ENCODE measurements around the gene ZNF277. TPM values are rescaled to one million over a fixed set of nuclear protein-coding genes. Genes with fewer than 3 reads are reported as not detected.
A peak's percentile ranks its signal among the peaks of the same experiment; 100 is the strongest.

Gene ZNF277
- polyA plus RNA-seq, 2 of the 4 experiments (the other 2 are of a cell fraction): 23.4 to 31.9 TPM

- DNase-seq (ENCODE audit: low read depth in 1 of 2, low spot score in 1 of 2): peak in 1 of 2 experiments; percentile 14
- CTCF ChIA-PET: interaction anchor here (0.6 to 2.6 kb wide), 7 partner anchors 10 to 259 kb away, joined by 3 to 10 read pairs (median 4); no protein-coding TSS in a partner anchor
- Histone ChIP-seq H3K27ac (peak overlapping the region; percentile 87 to 89), H3K9me3 (no peaks in the 10 kb centered on the region), H3K4me1 (peaks cover 36% of the 10 kb centered on the region), H3K4me3 (peak overlapping the region; percentile 89), H3K4me2 (peak overlapping the region; percentile 96)
- FAIRE-seq: no peak
- 3% methylated on average over 14 of the region's 14 CpGs for WGBS (ENCODE audit: missing lambda C conversion rate)
- ATAC-seq: no peak
- POLR2A ChIA-PET: interaction anchor here (0.9 to 1.8 kb wide), 2 partner anchors 12 to 125 kb away, joined by 5 to 6 read pairs; no protein-coding TSS in a partner anchor
- TF ChIP-seq POLR2A (IDR thresholded peaks at IDR 0.05; ENCODE audit: low read length): no peak
- no peak for TF ChIP-seq EHMT2 (IDR thresholded peaks at IDR 0.05; ENCODE audit: low read depth)
- no peak for TF ChIP-seq ZC3H11A (IDR thresholded peaks at IDR 0.05)
- TF ChIP-seq FOSB (CRISPR knock-in tag; IDR thresholded peaks at IDR 0.05): no peak
- no peak for TF ChIP-seq HOXA7 (CRISPR knock-in tag; IDR thresholded peaks at IDR 0.05)
- TF ChIP-seq EHF (CRISPR knock-in tag; IDR thresholded peaks at IDR 0.05): no peak
These were observed 1.8 kb upstream of the ZNF277 start for GRCh38 chr7:112204499-112205342.

DNA sequence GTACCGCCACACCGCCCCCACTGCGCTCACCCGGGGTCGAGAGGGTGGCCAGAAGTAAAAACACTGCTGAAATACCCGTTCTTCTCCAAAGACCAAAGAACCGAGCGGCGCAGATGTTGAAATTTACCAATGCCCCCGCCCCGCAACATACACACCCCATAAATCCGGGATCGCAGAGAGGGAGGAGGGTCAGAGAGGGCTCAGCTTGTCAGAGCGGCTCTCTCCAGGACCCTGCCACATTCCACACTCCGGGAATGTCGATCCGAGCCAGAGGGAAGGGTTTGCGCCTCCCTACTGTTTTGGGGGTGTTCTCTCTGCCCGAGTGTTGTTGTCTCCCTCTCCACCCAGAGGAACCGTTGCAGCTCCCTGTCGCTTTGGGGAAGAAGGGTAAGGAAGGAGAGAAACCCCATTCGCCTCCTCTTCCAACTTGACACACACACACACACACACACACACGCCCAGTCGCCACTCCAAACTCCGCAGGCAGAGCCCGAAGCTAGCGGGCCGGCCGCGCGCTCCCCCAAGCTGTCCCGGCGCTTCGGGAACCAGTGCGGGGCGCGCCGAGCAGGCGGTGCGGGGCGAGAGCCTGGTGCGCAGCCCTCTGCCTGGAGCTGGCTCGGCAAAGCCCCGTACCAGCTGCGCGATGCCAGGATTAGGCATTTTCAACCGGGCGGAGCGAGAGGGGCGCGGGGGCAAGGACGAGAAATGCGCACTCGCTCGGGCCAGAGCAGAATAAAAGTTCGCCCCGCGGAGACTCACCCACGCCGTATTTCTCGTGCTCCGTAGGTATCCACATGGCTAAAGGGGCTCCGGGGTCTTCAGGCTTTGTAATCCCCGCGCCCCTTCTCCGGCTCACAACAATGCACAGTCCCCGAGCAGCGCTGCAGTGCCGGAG lies 905 bp upstream of the ZNF277 start:
- ChIA-PET POLR2A (interaction anchor here (0.6 to 1.8 kb wide), 4 partner anchors 13 to 245 kb away, joined by 3 to 6 read pairs (median 6); partner anchors contain the start of gene IFRD1), CTCF (interaction anchor here (0.7 to 2.6 kb wide), 7 partner anchors 20 to 455 kb away, joined by 3 to 10 read pairs (median 3); no protein-coding TSS in a partner anchor)
- TF ChIP-seq RAD21 (conservative IDR thresholded peaks at IDR 0.05 in 1 of 2, IDR thresholded peaks at IDR 0.05 in 1 of 2) (peak in 1 of 2 experiments; percentile 4; a peak in 1 of 5 replicates), GATA3 (IDR thresholded peaks at IDR 0.05; ENCODE audit: borderline replicate concordance) (peak; percentile 2; the same call in 1 of the 2 replicates), PHF8 (IDR thresholded peaks at IDR 0.05; ENCODE audit: borderline replicate concordance, low read depth) (peak; percentile 25; the same call in 1 of the 2 replicates), SMC3 (IDR thresholded peaks at IDR 0.05) (0 out of 3 replicates have a peak, but pooled peaks have one; percentile 5), HEYL (CRISPR knock-in tag; IDR thresholded peaks at IDR 0.05) (no peak)
- Histone ChIP-seq H3K9me3 (no peaks in the 10 kb centered on the region), H3K27ac (peak overlapping the region; percentile 87 to 89), H3K4me3 (peak overlapping the region; percentile 89), H3K4me2 (peak overlapping the region; percentile 96), H3K4me1 (peaks cover 32% of the 10 kb centered on the region)
- 5% methylated on average over 41 of the region's 69 CpGs for WGBS (ENCODE audit: missing lambda C conversion rate)
- DNase-seq (ENCODE audit: low read depth in 1 of 2, low spot score in 1 of 2) (peak; percentile 54 to 68), FAIRE-seq (no peak), ATAC-seq (peak; percentile 44 to 54)

GRCh38 chr7:112206991-112207592 lies 597 bp downstream of the ZNF277 start:
- 6% methylated on average over 14 of the region's 14 CpGs for WGBS (ENCODE audit: missing lambda C conversion rate)
- CTCF ChIA-PET: interaction anchor here (0.7 to 1.5 kb wide), 3 partner anchors 22 to 457 kb away, joined by 3 read pairs; no protein-coding TSS in a partner anchor
- ATAC-seq (peak; percentile 6 to 13; a peak in 5 of 6 replicates), DNase-seq (ENCODE audit: low read depth in 1 of 2, low spot score in 1 of 2) (peak in 1 of 2 experiments; percentile 36), FAIRE-seq (no peak)
- Histone ChIP-seq H3K9me3 (no peaks in the 10 kb centered on the region), H3K4me3 (peak overlapping the region; percentile 76), H3K4me2 (peak overlapping the region; percentile 89), H3K27ac (peak overlapping the region; percentile 77 to 90), H3K4me1 (peaks cover 36% of the 10 kb centered on the region)
- POLR2A ChIA-PET: interaction anchor here (0.8 to 1.1 kb wide), 2 partner anchors 47 to 244 kb away, joined by 4 to 12 read pairs; partner anchors contain the start of gene IFRD1
- peak; percentile 19; the same call in 1 of the 2 replicates for TF ChIP-seq KDM5A (IDR thresholded peaks at IDR 0.05)
- TF ChIP-seq JUNB (IDR thresholded peaks at IDR 0.05): no peak
- TF ChIP-seq POLR2AphosphoS2 (conservative IDR thresholded peaks at IDR 0.05; ENCODE audit: low read length): no peak
- TF ChIP-seq MAZ (IDR thresholded peaks at IDR 0.05; ENCODE audit: borderline replicate concordance, low read depth, low read length): no peak
- no peak for TF ChIP-seq NFE2L2 (conservative IDR thresholded peaks at IDR 0.05; ENCODE audit: low read length)
- no peak for TF ChIP-seq PHF8 (IDR thresholded peaks at IDR 0.05; ENCODE audit: borderline replicate concordance, low read depth)
- no peak for TF ChIP-seq SREBF2 (IDR thresholded peaks at IDR 0.05)
- no peak for TF ChIP-seq ESRRA (IDR thresholded peaks at IDR 0.05; ENCODE audit: borderline replicate concordance, low read length)
